Lung (tissue), 12 donors: Measurements from ENCODE around the gene SLC46A2. TPM values are rescaled to one million over a fixed set of nuclear protein-coding genes. Genes with fewer than 3 reads are reported as not detected.

Experiments used
- ATAC-seq: fragments of 200-7000 bp; cut with Tn5 transposase; one replicate; pipeline ENCODE4 v1.9.1; 2020; ENCODE audit warnings: moderate number of reproducible peaks; ENCODE audit not compliant: insufficient read depth, low FRiP score
- DNase-seq, 3 donors: peaks; one replicate each; pipeline ENCODE4 v3.0.0-alpha.2; 2013 to 2017
- H3K27ac ChIP-seq, 2 donors: one replicate each; pipeline ENCODE4 v1.5.1; 2013; ENCODE audit warnings: mild to moderate bottlenecking in 2 of 2, moderate library complexity in 2 of 2, control low read depth in 1 of 2, inconsistent platforms in 1 of 2, low read depth in 1 of 2, low read length in 1 of 2
- H3K27me3 ChIP-seq, 3 donors: one replicate each; pipeline ENCODE4 v1.5.1; 2013; ENCODE audit warnings: low read length in 2 of 3; ENCODE audit not compliant: control insufficient read depth in 3 of 3, insufficient read depth in 3 of 3
- H3K36me3 ChIP-seq, 4 donors: one replicate each; pipeline ENCODE4 v1.5.1; 2013; ENCODE audit warnings: low read length in 4 of 4, mild to moderate bottlenecking in 1 of 4, moderate library complexity in 1 of 4; ENCODE audit not compliant: control insufficient read depth in 4 of 4, insufficient read depth in 4 of 4
- H3K4me1 ChIP-seq, 5 donors: one replicate each; pipeline ENCODE4 v1.5.1; 2013; ENCODE audit warnings: low read length in 5 of 5, mild to moderate bottlenecking in 2 of 5, moderate library complexity in 1 of 5; ENCODE audit not compliant: control insufficient read depth in 5 of 5, insufficient read depth in 5 of 5
- H3K4me3 ChIP-seq: one replicate; pipeline ENCODE4 v1.5.1; 2013; ENCODE audit warnings: mild to moderate bottlenecking, control low read depth, moderate library complexity
- H3K9ac ChIP-seq, 2 donors: one replicate each; pipeline ENCODE4 v1.5.1; 2013; ENCODE audit warnings: low read length in 2 of 2, control low read depth in 1 of 2; ENCODE audit not compliant: insufficient read depth in 1 of 2
- H3K9me3 ChIP-seq, 4 donors: one replicate each; pipeline ENCODE4 v1.5.1; 2013; ENCODE audit warnings: low read length in 3 of 4, mild to moderate bottlenecking in 1 of 4, moderate library complexity in 1 of 4; ENCODE audit not compliant: control insufficient read depth in 4 of 4, insufficient read depth in 3 of 4
- CTCF ChIP-seq: IDR thresholded peaks from 2 replicates; pipeline ENCODE4 v1.5.1; 2012; ENCODE audit warnings: mild to moderate bottlenecking; ENCODE audit errors: control extremely low read depth, extremely low read depth
- WGBS, 2 donors: extraction: QIAGEN DNeasy Blood & Tissue Kit; methylation state at CpG; one replicate each; pipeline ENCODE4 v1.1.7; 2013; 5-methylcytosine and 5-hydroxymethylcytosine counted together
- polyA plus RNA-seq, 2 donors: library from polyadenylated mRNA; stranded (reverse); fragments of 200-250 nt; gene quantifications; one replicate each; pipeline ENCODE4 v1.2.1, GENCODE V29; 2013
- total RNA-seq, 2 donors: library from RNA; depleted of rRNA in 1 of 2; stranded (reverse); fragments of >200 nt in 1 of 2; gene quantifications; one replicate each; pipeline ENCODE4 v1.2.1, GENCODE V29; 2014 to 2021
- donor health status: control.
- donor health status: control.
- donor health status: Bipolar disorder and iron deficiency.
- donor health status: healthy.
- donor health status: DM: yes; HTN: yes; CAD: no.

Gene SLC46A2
- total and polyA plus RNA-seq, 4 donors: 0.20 to 18.5 (median 13.6) TPM

GRCh38 chr9:112869041-112869529 is 21.6 kb downstream of the SLC46A2 start:
- no peak for TF ChIP-seq CTCF
- Histone ChIP-seq H3K9me3 (peaks cover 0 to 2% (median 0%) of the 10 kb centered on the region in 4 donors), H3K4me1 (peaks cover 0 to 10% (median 0%) of the 10 kb centered on the region in 5 donors), H3K4me3 (no peak overlapping the region), H3K27me3 (no peaks in the 10 kb centered on the region), H3K36me3 (peaks cover 4 to 17% (median 12%) of the 10 kb centered on the region in 4 donors), H3K9ac (no peak overlapping the region), H3K27ac (no peak overlapping the region)
- WGBS, 2 donors: 62 to 70% methylated on average over 8 of the region's 8 CpGs
- DNase-seq (peak in 1 of 3 donors; percentile 30), ATAC-seq (no peak)

- Histone ChIP-seq H3K4me3 (no peak overlapping the region), H3K9me3 (peaks cover 0 to 2% (median 0%) of the 10 kb centered on the region in 4 donors), H3K9ac (no peak overlapping the region), H3K27ac (no peak overlapping the region), H3K4me1 (peaks cover 0 to 11% (median 2%) of the 10 kb centered on the region in 5 donors), H3K27me3 (no peaks in the 10 kb centered on the region), H3K36me3 (peaks cover 4 to 15% (median 13%) of the 10 kb centered on the region in 4 donors)
- 94% methylated on average over 10 of the region's 10 CpGs for WGBS, 2 donors
- no peak for DNase-seq
- no peak for TF ChIP-seq CTCF
- ATAC-seq: no peak
Observed at GRCh38 chr9:112868461-112868860, 22.2 kb downstream of the SLC46A2 start.

DNA sequence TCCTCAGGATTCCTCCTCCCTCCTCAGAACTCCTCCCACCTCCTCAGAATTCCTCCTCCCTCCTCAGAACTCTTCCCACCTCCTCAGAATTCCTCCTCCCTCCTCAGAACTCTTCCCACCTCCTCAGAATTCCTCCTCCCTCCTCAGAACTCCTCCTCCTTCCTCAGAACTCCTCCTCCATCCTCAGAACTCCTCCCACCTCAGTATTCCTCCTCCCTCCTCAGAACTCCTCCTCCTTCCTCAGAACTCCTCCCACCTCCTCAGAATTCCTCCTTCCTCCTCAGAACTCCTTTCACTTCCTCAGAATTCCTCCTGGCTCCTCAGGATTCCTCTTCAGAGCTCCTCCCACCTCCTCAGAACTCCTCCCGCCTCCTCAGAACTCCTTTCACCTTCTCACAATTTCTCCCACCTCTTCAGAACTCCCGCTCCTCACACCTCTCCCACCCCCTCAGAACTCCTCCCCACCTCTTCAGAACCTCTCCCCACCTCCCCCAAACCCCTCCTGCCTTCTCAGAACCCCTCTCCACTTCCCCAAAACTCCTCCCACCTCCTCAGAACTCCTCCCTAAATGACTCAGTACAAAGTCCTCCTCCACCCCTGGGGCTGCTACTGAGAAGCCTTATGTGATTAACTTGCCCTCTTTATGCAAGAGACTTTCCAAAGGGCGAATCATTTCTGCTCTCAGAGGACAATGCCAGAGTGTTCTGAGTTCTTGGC is 23.2 kb downstream of the SLC46A2 start:
- peaks cover 4 to 15% (median 13%) of the 10 kb centered on the region in 4 donors for H3K36me3 ChIP-seq
- no peak overlapping the region for H3K4me3 ChIP-seq
- peaks cover 0 to 2% (median 0%) of the 10 kb centered on the region in 4 donors for H3K9me3 ChIP-seq
- ATAC-seq: peak; percentile 82
- H3K27me3 ChIP-seq: no peaks in the 10 kb centered on the region
- H3K27ac ChIP-seq: no peak overlapping the region
- TF ChIP-seq CTCF: no peak
- no peak overlapping the region for H3K9ac ChIP-seq
- 41 to 61% methylated on average over 3 of the region's 3 CpGs for WGBS, 2 donors
- H3K4me1 ChIP-seq: peaks cover 0 to 15% (median 10%) of the 10 kb centered on the region in 5 donors
- DNase-seq: no peak
